PC-3 (cell line): Measurements from ENCODE around the gene ETNK2. TPM values are rescaled to one million over a fixed set of nuclear protein-coding genes. Genes with fewer than 3 reads are reported as not detected.

ENCODE experiments used
- total RNA-seq: library from RNA; depleted of rRNA; stranded (reverse); fragments of >200 nt; gene quantifications from 2 replicates; pipeline ENCODE4 v1.2.3, GENCODE V29; 2014; rRNA removed

Gene ETNK2
- total RNA-seq, 1 experiment from 2014 or later: 37.1 TPM

Other genes with a start within 250 kb of the ETNK2 start
- gene SOX13, start 78.9 kb downstream of the ETNK2 start, total RNA-seq: 81.9 and 93.1 TPM in 2 replicates
- 2.7 and 3.1 TPM in 2 replicates for gene REN, start 14.3 kb upstream of the ETNK2 start, total RNA-seq
- gene KISS1, start 44.4 kb upstream of the ETNK2 start, total RNA-seq: 6.0 and 12.3 TPM in 2 replicates
- 4.9 and 13.3 TPM in 2 replicates for gene GOLT1A, start 61.9 kb upstream of the ETNK2 start, total RNA-seq
- 53.8 and 64.3 TPM in 2 replicates for gene PLEKHA6, start 207.9 kb upstream of the ETNK2 start, total RNA-seq